Measurements from ENCODE around the gene LRIG2.

GRCh38 chr1:113169591-113169990 is 96.6 kb downstream of the LRIG2 start:
- TF ChIP-seq RFX5 (IDR thresholded peaks at IDR 0.05; ENCODE audit: low read depth, low read length): no peak
- TF ChIP-seq USF2 (IDR thresholded peaks at IDR 0.05; ENCODE audit: low read depth, low read length): no peak

All from IMR-90 (cell line).